H1 (cell line): Measurements from ENCODE around the gene PPM1K. TPM values are rescaled to one million over a fixed set of nuclear protein-coding genes. Genes with fewer than 3 reads are reported as not detected.

ENCODE experiments used
- CTCF ChIA-PET: fragments of 300-600 bp; sonication (Branson Sonifier 250); formaldehyde crosslinking; loops from one replicate; lab custom pipeline; 2021; ENCODE audit not compliant: partially characterized antibody; lab: Charles Lee
- POLR2A ChIA-PET: fragments of 300-600 bp; sonication (Branson Sonifier 250); formaldehyde crosslinking; loops from one replicate; lab custom pipeline; 2021; ENCODE audit warnings: inconsistent platforms; ENCODE audit not compliant: partially characterized antibody; lab: Charles Lee
- DNase-seq, 2 experiments: peaks; one replicate each; pipeline versions ENCODE4 v3.0.0 to v3.0.0-alpha.2; 2010 to 2022; ENCODE audit warnings: low spot score in 2 of 2, low read depth in 1 of 2, mixed read lengths in 1 of 2
- FAIRE-seq: peaks from 2 replicates; lab custom pipeline; 2011; peaks lifted over from hg19 to GRCh38; lab: Jason Lieb, UNC
- H2AFZ ChIP-seq: 2 replicates; pipeline ENCODE4 v1.8.1; 2012; ENCODE audit warnings: low read length, inconsistent platforms
- H2AK5ac ChIP-seq: 2 replicates; pipeline ENCODE4 v1.6.1; 2013; ENCODE audit warnings: low read depth, low read length
- H2BK120ac ChIP-seq: replicated peaks from 2 replicates; pipeline ENCODE3; 2013; ENCODE audit warnings: low read depth, low read length, inconsistent platforms
- H2BK12ac ChIP-seq: 2 replicates; pipeline ENCODE4 v1.6.1; 2013; ENCODE audit warnings: low read depth, low read length
- H2BK15ac ChIP-seq: 2 replicates; pipeline ENCODE4 v1.6.1; 2013; ENCODE audit warnings: low read length
- H2BK20ac ChIP-seq: 2 replicates; pipeline ENCODE4 v1.6.1; 2013; ENCODE audit warnings: low read length
- H2BK5ac ChIP-seq: 2 replicates; pipeline ENCODE4 v1.6.1; 2013; ENCODE audit warnings: low read depth, low read length
- H3K14ac ChIP-seq: 2 replicates; pipeline ENCODE4 v1.6.1; 2013; ENCODE audit warnings: inconsistent platforms; ENCODE audit not compliant: insufficient read length
- H3K18ac ChIP-seq: 2 replicates; pipeline ENCODE4 v1.6.1; 2013; ENCODE audit warnings: low read length; ENCODE audit errors: extremely low read depth
- H3K23ac ChIP-seq: 2 replicates; pipeline ENCODE4 v1.6.1; 2013; ENCODE audit warnings: inconsistent platforms; ENCODE audit not compliant: insufficient read length
- H3K23me2 ChIP-seq: 2 replicates; pipeline ENCODE4 v1.6.1; 2013; ENCODE audit warnings: low read depth, low read length
- H3K27ac ChIP-seq: 2 replicates; pipeline ENCODE4 v1.6.1; 2011; ENCODE audit warnings: low read depth, low read length, inconsistent platforms
- H3K27me3 ChIP-seq, 4 experiments: replicated peaks in 1 of 4; 1 replicate in 1 of 4; 2 replicates in 3 of 4; pipeline versions ENCODE4 v1.6.1 to v1.8.1; 2011 to 2013; ENCODE audit warnings: low read length in 3 of 4, mild to moderate bottlenecking in 3 of 4, inconsistent platforms in 2 of 4, mixed read lengths in 2 of 4, moderate library complexity in 1 of 4; ENCODE audit not compliant: control insufficient read depth in 3 of 4, insufficient read depth in 3 of 4; ENCODE audit errors: extremely low read depth in 1 of 4
- H3K36me3 ChIP-seq, 4 experiments: 2 replicates each; pipeline versions ENCODE4 v1.6.1 to v1.8.1; 2011 to 2013; ENCODE audit warnings: mild to moderate bottlenecking in 4 of 4, low read length in 3 of 4, moderate library complexity in 2 of 4, control low read depth in 1 of 4, inconsistent platforms in 1 of 4; ENCODE audit not compliant: insufficient read depth in 4 of 4, control insufficient read depth in 2 of 4
- H3K4ac ChIP-seq: replicated peaks from 2 replicates; pipeline ENCODE3; 2013; ENCODE audit warnings: low read length, low read depth, mixed read lengths, inconsistent platforms; ENCODE audit not compliant: insufficient read length
- H3K4me1 ChIP-seq, 4 experiments: replicated peaks in 1 of 4; 1 replicate in 1 of 4; 2 replicates in 3 of 4; pipeline versions ENCODE4 v1.6.1 to v1.8.1; 2011 to 2013; ENCODE audit warnings: low read length in 3 of 4, inconsistent platforms in 2 of 4, mixed read lengths in 1 of 4; ENCODE audit not compliant: insufficient read depth in 4 of 4, control insufficient read depth in 3 of 4
- H3K4me2 ChIP-seq, 2 experiments: 2 replicates each; pipeline versions ENCODE4 v1.6.1 to v1.8.1; 2011 to 2013; ENCODE audit warnings: low read depth in 2 of 2, low read length in 2 of 2, control low read depth in 1 of 2, inconsistent platforms in 1 of 2, mild to moderate bottlenecking in 1 of 2; ENCODE audit not compliant: insufficient read depth in 1 of 2
- H3K4me3 ChIP-seq, 4 experiments: fragments of 200-600, 300-600 bp in 1 of 4; sonication (generic), shearing (Covaris generic), sonication (Bioruptor Twin) in 1 of 4; 2 replicates each; pipeline versions ENCODE4 v1.5.1 to v1.8.1; 2011 to 2016; ENCODE audit warnings: low read length in 4 of 4, low read depth in 3 of 4, control low read depth in 2 of 4, inconsistent platforms in 2 of 4, mild to moderate bottlenecking in 2 of 4, mixed read lengths in 1 of 4, moderate library complexity in 1 of 4; ENCODE audit not compliant: insufficient read depth in 2 of 4; ENCODE audit errors: extremely low read depth in 1 of 4
- H3K56ac ChIP-seq: replicated peaks from 2 replicates; pipeline ENCODE3; 2013; ENCODE audit warnings: low read depth, mild to moderate bottlenecking, mixed read lengths, low read length, inconsistent platforms; ENCODE audit not compliant: insufficient read length
- H3K79me1 ChIP-seq: 2 replicates; pipeline ENCODE4 v1.6.1; 2013; ENCODE audit warnings: low read depth, low read length, control low read depth
- H3K79me2 ChIP-seq, 2 experiments: 2 replicates each; pipeline versions ENCODE4 v1.6.1 to v1.8.1; 2012 to 2013; ENCODE audit warnings: low read length in 2 of 2, mild to moderate bottlenecking in 2 of 2, inconsistent platforms in 1 of 2; ENCODE audit not compliant: insufficient read depth in 2 of 2, control insufficient read depth in 1 of 2
- H3K9ac ChIP-seq, 4 experiments: replicated peaks in 1 of 4; 1 replicate in 1 of 4; 2 replicates in 3 of 4; pipeline versions ENCODE4 v1.6.1 to v1.8.1; 2011 to 2013; ENCODE audit warnings: low read depth in 3 of 4, low read length in 3 of 4, control low read depth in 2 of 4, mild to moderate bottlenecking in 2 of 4, moderate library complexity in 2 of 4, inconsistent platforms in 1 of 4; ENCODE audit errors: extremely low read depth in 1 of 4
- H3K9me3 ChIP-seq, 2 experiments: 2 replicates each; pipeline versions ENCODE4 v1.6.1 to v1.8.1; 2012 to 2013; ENCODE audit warnings: mild to moderate bottlenecking in 2 of 2, moderate library complexity in 2 of 2, control low read depth in 1 of 2, inconsistent platforms in 1 of 2, low read depth in 1 of 2, low read length in 1 of 2, mixed read lengths in 1 of 2; ENCODE audit not compliant: insufficient read depth in 2 of 2
- H4K20me1 ChIP-seq, 2 experiments: replicated peaks in 1 of 2; 2 replicates each; pipeline versions ENCODE3 to v1.8.1; 2011 to 2013; ENCODE audit warnings: inconsistent platforms in 2 of 2, low read length in 2 of 2, mild to moderate bottlenecking in 1 of 2; ENCODE audit not compliant: insufficient read depth in 2 of 2, control insufficient read depth in 1 of 2
- H4K5ac ChIP-seq: 2 replicates; pipeline ENCODE4 v1.6.1; 2013; ENCODE audit warnings: low read length, low read depth, mixed read lengths, inconsistent platforms; ENCODE audit not compliant: insufficient read length
- H4K8ac ChIP-seq: 2 replicates; pipeline ENCODE4 v1.8.0; 2013; ENCODE audit warnings: mild to moderate bottlenecking, moderate library complexity, low read length, inconsistent platforms; ENCODE audit not compliant: insufficient read depth; ENCODE audit errors: extremely low read depth
- H4K91ac ChIP-seq: replicated peaks from 2 replicates; pipeline ENCODE3; 2013; ENCODE audit warnings: low read length, mixed read lengths, inconsistent platforms; ENCODE audit not compliant: insufficient read length
- BRCA1 ChIP-seq: IDR thresholded peaks from 2 replicates; pipeline ENCODE4 v1.6.1; 2012; ENCODE audit warnings: low read depth, low read length, improper control_type of control experiment
- CTBP2 ChIP-seq: IDR thresholded peaks from 2 replicates; pipeline ENCODE4 v1.7.0; 2011; ENCODE audit warnings: borderline replicate concordance, mild to moderate bottlenecking, moderate library complexity, mixed read lengths, low read length; ENCODE audit not compliant: insufficient read depth, insufficient read length
- GABPA ChIP-seq: IDR thresholded peaks from 2 replicates; pipeline ENCODE4 v1.6.1; 2011; ENCODE audit warnings: mild to moderate bottlenecking, low read length, moderate library complexity, borderline replicate concordance; ENCODE audit not compliant: insufficient read depth
- POU5F1 ChIP-seq: IDR thresholded peaks from 2 replicates; pipeline ENCODE4 v1.6.1; 2011; ENCODE audit warnings: low read depth, mild to moderate bottlenecking, low read length, moderate library complexity
- RAD21 ChIP-seq, 2 experiments: IDR thresholded peaks in 1 of 2; conservative IDR thresholded peaks in 1 of 2; 2 replicates each; pipeline ENCODE4 v1.6.1; 2011; ENCODE audit warnings: low read depth in 2 of 2, low read length in 2 of 2, improper control_type of control experiment in 1 of 2, inconsistent platforms in 1 of 2, mild to moderate bottlenecking in 1 of 2, moderate library complexity in 1 of 2
- RXRA ChIP-seq: IDR thresholded peaks from 2 replicates; pipeline ENCODE4 v1.6.1; 2011; ENCODE audit warnings: low read depth, mild to moderate bottlenecking, low read length, moderate library complexity; ENCODE audit not compliant: insufficient read depth
- SAP30 ChIP-seq: fragments of 300-600 bp; sonication (generic); IDR thresholded peaks from 2 replicates; pipeline ENCODE4 v1.7.1; 2012; ENCODE audit warnings: low read length, moderate library complexity, mild to moderate bottlenecking, inconsistent platforms; ENCODE audit not compliant: insufficient read depth, insufficient replicate concordance
- SIX5 ChIP-seq: IDR thresholded peaks from 2 replicates; pipeline ENCODE4 v1.6.1; 2011; ENCODE audit warnings: mild to moderate bottlenecking, low read depth, low read length
- SRF ChIP-seq: IDR thresholded peaks from 2 replicates; pipeline ENCODE4 v1.6.1; 2011; ENCODE audit warnings: mild to moderate bottlenecking, low read depth, low read length, moderate library complexity
- TAF7 ChIP-seq: optimal IDR thresholded peaks from 2 replicates; pipeline ENCODE3; 2011; ENCODE audit warnings: low read depth, mild to moderate bottlenecking, inconsistent platforms, low read length, moderate library complexity, borderline replicate concordance
- TBP ChIP-seq: IDR thresholded peaks from 2 replicates; pipeline ENCODE4 v1.6.1; 2011; ENCODE audit warnings: low read depth, low read length, improper control_type of control experiment
- TCF12 ChIP-seq: IDR thresholded peaks from 2 replicates; pipeline ENCODE4 v1.6.1; 2011; ENCODE audit warnings: low read depth, mild to moderate bottlenecking, low read length
- WGBS, 2 experiments: shearing (Covaris generic) in 1 of 2; methylation state at CpG; one replicate each; pipeline versions ENCODE4 v1.1.6 to v1.1.7; 2013 to 2015; ENCODE audit warnings: low lambda C conversion rate in 2 of 2, mixed read lengths in 2 of 2, inconsistent platforms in 1 of 2, low coverage in 1 of 2, missing lambda C conversion rate in 1 of 2; ENCODE audit not compliant: insufficient replicate concordance in 2 of 2, insufficient coverage in 1 of 2, insufficient read length in 1 of 2; ENCODE audit errors: extremely low coverage in 1 of 2, missing lambda C conversion rate in 1 of 2; 5-methylcytosine and 5-hydroxymethylcytosine counted together
- polyA plus RNA-seq, 7 experiments: library from polyadenylated mRNA; depleted of rRNA in 3 of 7; stranded (reverse) in 5 of 7; unstranded in 2 of 7; fragments of >200 nt in 5 of 7; fragments of 200-250 nt in 2 of 7; gene quantifications; 1 replicate in 5 of 7; 2 replicates in 1 of 7; 4 replicates in 1 of 7; pipeline versions ENCODE4 v1.2.1 to v1.2.3, GENCODE V29; 2011 to 2013; ENCODE audit warnings: missing spikeins in 2 of 7, mixed read lengths in 2 of 7
- total RNA-seq: library from RNA; stranded (reverse); fragmentation: NEBNext Ultra II Directional; extraction: Animal tissue kit (Norgen Biotek cat#: 25700); gene quantifications from 2 replicates; pipeline ENCODE4 v1.2.1, GENCODE V29; 2021

Gene PPM1K
- total and polyA plus RNA-seq, 2 of the 8 experiments (the other 6 are each of a cell fraction or from before 2014, with no cell fraction given) = 4.2 to 10.7 TPM

DNA sequence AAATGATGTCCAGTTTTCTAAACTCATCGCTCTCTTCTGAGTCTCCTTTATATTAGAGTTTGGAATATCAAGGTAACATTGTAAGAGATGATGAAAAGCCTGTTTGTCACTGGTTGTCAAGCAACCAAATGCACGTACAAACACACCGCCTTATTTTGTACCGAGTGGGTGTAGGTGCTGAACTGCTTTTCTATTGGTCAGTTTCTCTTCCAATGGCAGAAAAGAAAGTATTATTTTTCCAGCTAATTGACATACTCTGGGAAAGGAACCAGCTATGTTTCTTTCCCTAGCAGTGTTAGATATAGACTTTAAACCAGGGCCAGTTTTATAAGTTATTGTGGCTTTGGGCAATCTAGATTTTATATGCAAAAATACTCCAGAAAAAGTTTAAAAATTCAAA, 6.6 kb upstream of the PPM1K start:
- no peak overlapping the region for H2BK120ac ChIP-seq
- H3K4me2 ChIP-seq = no peak overlapping the region
- 81% methylated on average over 4 of the region's 4 CpGs; no CpG with 5 or more reads in 1 of the 2 experiments for WGBS, 2 experiments
- POLR2A ChIA-PET = no interaction called here
- H3K14ac ChIP-seq = no peak overlapping the region
- no peaks in the 10 kb centered on the region for H3K23me2 ChIP-seq
- H3K4me3 ChIP-seq = no peak overlapping the region
- H2BK12ac ChIP-seq = no peak overlapping the region
- H3K23ac ChIP-seq = no peak overlapping the region
- no peak overlapping the region for H3K27ac ChIP-seq
- no peaks in the 10 kb centered on the region for H3K4me1 ChIP-seq
- H2BK5ac ChIP-seq = no peak overlapping the region
- DNase-seq (no peak), FAIRE-seq (no peak)
- no peaks in the 10 kb centered on the region for H3K79me2 ChIP-seq
- no peaks in the 10 kb centered on the region for H4K20me1 ChIP-seq
- no peak overlapping the region for H3K56ac ChIP-seq
- no peak overlapping the region for H4K8ac ChIP-seq
- no peak overlapping the region for H2AFZ ChIP-seq
- CTCF ChIA-PET = no interaction called here
- H3K79me1 ChIP-seq = no peaks in the 10 kb centered on the region
- no peaks in the 10 kb centered on the region for H3K9me3 ChIP-seq
- H3K18ac ChIP-seq = no peak overlapping the region
- no peak overlapping the region for H4K91ac ChIP-seq
- no peak overlapping the region for H2BK20ac ChIP-seq
- no peak overlapping the region for H3K9ac ChIP-seq
- no peak overlapping the region for H3K4ac ChIP-seq
- no peaks in the 10 kb centered on the region; a peak in 1 of 7 replicates for H3K27me3 ChIP-seq
- no peaks in the 10 kb centered on the region for H3K36me3 ChIP-seq
- no peak overlapping the region for H4K5ac ChIP-seq
- H2BK15ac ChIP-seq = no peak overlapping the region
- H2AK5ac ChIP-seq = no peak overlapping the region
- no peak for TF ChIP-seq TAF7
- no peak for TF ChIP-seq POU5F1
- TF ChIP-seq RXRA = no peak
- TF ChIP-seq SIX5 = no peak
- no peak for TF ChIP-seq SAP30
- TF ChIP-seq TBP = no peak
- no peak for TF ChIP-seq CTBP2
- no peak for TF ChIP-seq TCF12
- TF ChIP-seq GABPA = no peak
- TF ChIP-seq BRCA1 = no peak
- no peak for TF ChIP-seq RAD21 (IDR thresholded peaks at IDR 0.05 in 1 of 2, conservative IDR thresholded peaks at IDR 0.05 in 1 of 2; ENCODE audit: low read depth in 2 of 2, low read length in 2 of 2)
- TF ChIP-seq SRF = no peak
